Measurements from ENCODE around the gene MPP7. TPM values are rescaled to one million over a fixed set of nuclear protein-coding genes. Genes with fewer than 3 reads are reported as not detected.

MPP7 gene
- total RNA-seq, 1 experiment from 2014 or later, result 9.1 TPM

GRCh38 chr10:28304032-28304571, 1.2 kb upstream of the MPP7 start:
- Histone ChIP-seq H3K36me3 (ENCODE audit: low read depth, low read length) (no peaks in the 10 kb centered on the region), H3F3A (ENCODE audit: low read length, unreplicated experiment) (no peaks in the 10 kb centered on the region), H3K4me2 (ENCODE audit: low read length) (peak overlapping the region; percentile 83), H2AFZ (ENCODE audit: low read length) (no peak overlapping the region), H3K27ac (ENCODE audit: low read length) (no peak overlapping the region), H3K9ac (ENCODE audit: low read length) (no peak overlapping the region), H3K4me3 (ENCODE audit: low read length) (peak overlapping the region; percentile 65), H3K27me3 (ENCODE audit: low read length) (no peaks in the 10 kb centered on the region), H3K9me3 (ENCODE audit: low read length) (no peaks in the 10 kb centered on the region), H3K79me2 (ENCODE audit: low read length) (peaks cover 16% of the 10 kb centered on the region), H3K9me2 (replicated peaks; ENCODE audit: low read length) (no peaks in the 10 kb centered on the region), H4K20me1 (ENCODE audit: low read length) (no peaks in the 10 kb centered on the region), H3K4me1 (ENCODE audit: insufficient read depth, low read length) (peaks cover 16% of the 10 kb centered on the region; the same call in 1 of the 2 replicates)
- BruUV-seq (replicated peaks), result no TSS peak
- CTCF ChIA-PET, result interaction anchor here (1.4 kb wide), 1 partner anchor 79 kb away, joined by 3 read pairs; no protein-coding TSS in a partner anchor
- no peak for DNase-seq
- TF ChIP-seq EZH2 (IDR thresholded peaks at IDR 0.05; ENCODE audit: low read length, unreplicated experiment) (no peak), CTCF (conservative IDR thresholded peaks at IDR 0.05; ENCODE audit: low read depth, low read length) (no peak), EZH2phosphoT487 (IDR thresholded peaks at IDR 0.05; ENCODE audit: borderline replicate concordance, low read length) (no peak)
- ATAC-seq, result no peak
- intact Hi-C loops (cut with micrococcal nuclease), result no loop called here
- POLR2A ChIA-PET (ENCODE audit: unreplicated experiment), result no interaction called here

GRCh38 chr10:28302012-28302637, 739 bp downstream of the MPP7 start:
- peaks cover 16% of the 10 kb centered on the region; the same call in 1 of the 2 replicates for H3K4me1 ChIP-seq (ENCODE audit: insufficient read depth, low read length)
- CTCF ChIA-PET, result interaction anchor here (0.5 to 1.8 kb wide), 3 partner anchors 11 to 79 kb away, joined by 3 to 15 read pairs (median 12); no protein-coding TSS in a partner anchor
- H2AFZ ChIP-seq (ENCODE audit: low read length), result peak overlapping the region; percentile 76; the same call in 1 of the 2 replicates
- no peak overlapping the region for H3K27ac ChIP-seq (ENCODE audit: low read length)
- no peaks in the 10 kb centered on the region for H3K27me3 ChIP-seq (ENCODE audit: low read length)
- intact Hi-C loops (cut with micrococcal nuclease), result loop anchor here (1.0 kb wide), 1 partner anchor 52 kb away; no protein-coding TSS in a partner anchor
- POLR2A ChIA-PET (ENCODE audit: unreplicated experiment), result interaction anchor here (0.6 kb wide), 1 partner anchor 1060 kb away, joined by 4 read pairs; no protein-coding TSS in a partner anchor
- peak overlapping the region; percentile 79 for H3K4me3 ChIP-seq (ENCODE audit: low read length)
- no peaks in the 10 kb centered on the region for H3K36me3 ChIP-seq (ENCODE audit: low read depth, low read length)
- H3K4me2 ChIP-seq (ENCODE audit: low read length), result peak overlapping the region; percentile 94
- no peaks in the 10 kb centered on the region for H3K9me2 ChIP-seq (replicated peaks; ENCODE audit: low read length)
- peaks cover 16% of the 10 kb centered on the region for H3K79me2 ChIP-seq (ENCODE audit: low read length)
- DNase-seq (peak; percentile 16), ATAC-seq (peak; percentile 1; the same call in 1 of the 2 replicates)
- H3K9me3 ChIP-seq (ENCODE audit: low read length), result no peaks in the 10 kb centered on the region
- H4K20me1 ChIP-seq (ENCODE audit: low read length), result no peaks in the 10 kb centered on the region
- BruUV-seq (replicated peaks), result no TSS peak
- H3F3A ChIP-seq (ENCODE audit: low read length, unreplicated experiment), result no peaks in the 10 kb centered on the region
- TF ChIP-seq CTCF (conservative IDR thresholded peaks at IDR 0.05; ENCODE audit: low read depth, low read length), result no peak
- TF ChIP-seq EZH2 (IDR thresholded peaks at IDR 0.05; ENCODE audit: low read length, unreplicated experiment), result no peak
- no peak for TF ChIP-seq EZH2phosphoT487 (IDR thresholded peaks at IDR 0.05; ENCODE audit: borderline replicate concordance, low read length)
- peak overlapping the region; percentile 61 for H3K9ac ChIP-seq (ENCODE audit: low read length)
